Adipocyte (in vitro differentiated cells): ENCODE measurements around the gene MGLL.
A peak's percentile ranks its signal among the peaks of the same experiment; 100 is the strongest.
"Not testable (repeated sequence)": the region's sequence is repeated elsewhere in the genome, so short reads cannot be mapped to it uniquely, and the experiment has no call there.

ENCODE experiments used
- DNase-seq: peaks from one replicate; pipeline ENCODE4 v3.0.0-alpha.2; 2015; ENCODE audit warnings: low read depth
- H3K27me3 ChIP-seq: replicated peaks from 2 replicates; pipeline ENCODE4 v1.7.0; 2013; ENCODE audit warnings: mild to moderate bottlenecking, low read length, moderate library complexity; ENCODE audit not compliant: control insufficient read depth, insufficient read depth
- H3K36me3 ChIP-seq: 2 replicates; pipeline ENCODE4 v1.7.0; 2013; ENCODE audit warnings: low read length, mild to moderate bottlenecking, moderate library complexity; ENCODE audit not compliant: control insufficient read depth, insufficient read depth, severe bottlenecking
- H3K4me1 ChIP-seq: 2 replicates; pipeline ENCODE4 v1.7.0; 2013; ENCODE audit warnings: mild to moderate bottlenecking, low read length, moderate library complexity; ENCODE audit not compliant: control insufficient read depth, insufficient read depth
- H3K4me3 ChIP-seq: 2 replicates; pipeline ENCODE4 v1.7.0; 2013; ENCODE audit warnings: mild to moderate bottlenecking, low read length, moderate library complexity
- H3K9ac ChIP-seq: 2 replicates; pipeline ENCODE4 v1.7.0; 2013; ENCODE audit warnings: mild to moderate bottlenecking, low read length, moderate library complexity
- H3K9me3 ChIP-seq: 2 replicates; pipeline ENCODE4 v1.7.0; 2013; ENCODE audit warnings: mild to moderate bottlenecking, low read length, moderate library complexity; ENCODE audit not compliant: control insufficient read depth

MGLL gene

DNA sequence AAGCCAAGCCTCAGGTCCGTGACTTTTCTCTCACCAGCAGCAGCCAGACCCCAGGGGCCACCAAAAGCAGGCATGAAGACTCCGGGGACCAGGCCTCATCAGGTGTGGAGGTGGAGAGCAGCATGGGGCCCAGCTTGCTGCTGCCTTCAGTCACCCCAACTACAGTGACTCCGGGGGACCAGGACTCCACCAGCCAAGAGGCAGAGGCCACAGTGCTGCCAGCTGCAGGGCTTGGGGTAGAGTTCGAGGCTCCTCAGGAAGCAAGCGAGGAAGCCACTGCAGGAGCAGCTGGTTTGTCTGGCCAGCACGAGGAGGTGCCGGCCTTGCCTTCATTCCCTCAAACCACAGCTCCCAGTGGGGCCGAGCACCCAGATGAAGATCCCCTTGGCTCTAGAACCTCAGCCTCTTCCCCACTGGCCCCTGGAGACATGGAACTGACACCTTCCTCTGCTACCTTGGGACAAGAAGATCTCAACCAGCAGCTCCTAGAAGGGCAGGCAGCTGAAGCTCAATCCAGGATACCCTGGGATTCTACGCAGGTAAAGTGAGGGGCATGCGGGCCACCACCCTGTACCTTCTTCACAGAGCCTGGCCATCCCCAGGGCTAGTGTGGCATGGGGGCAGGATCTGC is 161.6 kb downstream of the MGLL start:
- H3K27me3 ChIP-seq = no peaks in the 10 kb centered on the region
- no peaks in the 10 kb centered on the region for H3K36me3 ChIP-seq
- H3K9me3 ChIP-seq = no peaks in the 10 kb centered on the region
- H3K4me3 ChIP-seq = no peak overlapping the region
- H3K9ac ChIP-seq = no peak overlapping the region
- no peak for DNase-seq
- H3K4me1 ChIP-seq = peaks cover 4% of the 10 kb centered on the region

GRCh38 chr3:127658234-127658633 is 164.1 kb downstream of the MGLL start:
- no peaks in the 10 kb centered on the region for H3K27me3 ChIP-seq
- H3K4me3 ChIP-seq = no peak overlapping the region
- DNase-seq = peak; percentile 59
- peaks cover 25% of the 10 kb centered on the region for H3K4me1 ChIP-seq
- H3K9me3 ChIP-seq = no peaks in the 10 kb centered on the region
- H3K36me3 ChIP-seq = no peaks in the 10 kb centered on the region
- H3K9ac ChIP-seq = no peak overlapping the region

- no peaks in the 10 kb centered on the region for H3K36me3 ChIP-seq
- peaks cover 25% of the 10 kb centered on the region for H3K4me1 ChIP-seq
These were observed 165.4 kb downstream of the MGLL start for GRCh38 chr3:127656906-127657305.

DNA sequence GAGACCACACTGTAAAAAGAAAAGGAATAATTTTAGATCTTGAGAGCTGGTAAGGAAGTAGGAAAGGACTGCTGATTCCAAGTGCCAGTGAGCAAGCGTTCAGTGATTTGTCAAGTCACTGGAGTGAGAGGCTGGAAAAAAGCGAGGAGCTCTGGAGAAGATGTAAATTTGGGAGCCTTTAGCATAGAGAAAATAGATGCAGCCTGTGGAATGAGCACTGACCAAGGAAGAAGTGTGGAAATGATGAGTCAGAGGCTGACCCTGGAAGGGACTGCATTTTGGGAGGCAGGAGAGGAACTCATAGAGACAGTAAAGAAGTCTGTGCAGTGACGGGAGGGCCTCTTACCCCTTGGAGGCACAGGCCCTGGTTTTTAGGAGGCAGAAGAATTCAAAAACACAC is 166.7 kb downstream of the MGLL start:
- Histone ChIP-seq H3K27me3 (peaks cover 7% of the 10 kb centered on the region), H3K4me1 (peaks cover 25% of the 10 kb centered on the region), H3K4me3 (no peak overlapping the region), H3K9ac (peak overlapping the region; percentile 41), H3K36me3 (no peaks in the 10 kb centered on the region), H3K9me3 (no peaks in the 10 kb centered on the region)
- peak; percentile 77 for DNase-seq

More at GRCh38 chr3:127656906-127657305, 165.4 kb downstream of the MGLL start:
- Histone ChIP-seq H3K9me3 (no peaks in the 10 kb centered on the region), H3K4me3 (no peak overlapping the region), H3K9ac (no peak overlapping the region), H3K27me3 (peaks cover 7% of the 10 kb centered on the region)
- DNase-seq = no peak

- Histone ChIP-seq H3K4me1 (peaks cover 25% of the 10 kb centered on the region), H3K9ac (peak overlapping the region; percentile 41)
- not testable (repeated sequence) for H3K9me3 ChIP-seq, H3K4me3 ChIP-seq, H3K27me3 ChIP-seq, DNase-seq, H3K36me3 ChIP-seq
These were observed 167.3 kb downstream of the MGLL start for GRCh38 chr3:127654993-127655392.

- peak overlapping the region; percentile 2 for H3K9ac ChIP-seq
- H3K9me3 ChIP-seq = no peaks in the 10 kb centered on the region
- no peaks in the 10 kb centered on the region for H3K36me3 ChIP-seq
- peaks cover 7% of the 10 kb centered on the region for H3K27me3 ChIP-seq
- H3K4me1 ChIP-seq = peaks cover 25% of the 10 kb centered on the region
- no peak for DNase-seq
- no peak overlapping the region for H3K4me3 ChIP-seq
These were observed 167.9 kb downstream of the MGLL start for GRCh38 chr3:127654374-127654773.

DNA sequence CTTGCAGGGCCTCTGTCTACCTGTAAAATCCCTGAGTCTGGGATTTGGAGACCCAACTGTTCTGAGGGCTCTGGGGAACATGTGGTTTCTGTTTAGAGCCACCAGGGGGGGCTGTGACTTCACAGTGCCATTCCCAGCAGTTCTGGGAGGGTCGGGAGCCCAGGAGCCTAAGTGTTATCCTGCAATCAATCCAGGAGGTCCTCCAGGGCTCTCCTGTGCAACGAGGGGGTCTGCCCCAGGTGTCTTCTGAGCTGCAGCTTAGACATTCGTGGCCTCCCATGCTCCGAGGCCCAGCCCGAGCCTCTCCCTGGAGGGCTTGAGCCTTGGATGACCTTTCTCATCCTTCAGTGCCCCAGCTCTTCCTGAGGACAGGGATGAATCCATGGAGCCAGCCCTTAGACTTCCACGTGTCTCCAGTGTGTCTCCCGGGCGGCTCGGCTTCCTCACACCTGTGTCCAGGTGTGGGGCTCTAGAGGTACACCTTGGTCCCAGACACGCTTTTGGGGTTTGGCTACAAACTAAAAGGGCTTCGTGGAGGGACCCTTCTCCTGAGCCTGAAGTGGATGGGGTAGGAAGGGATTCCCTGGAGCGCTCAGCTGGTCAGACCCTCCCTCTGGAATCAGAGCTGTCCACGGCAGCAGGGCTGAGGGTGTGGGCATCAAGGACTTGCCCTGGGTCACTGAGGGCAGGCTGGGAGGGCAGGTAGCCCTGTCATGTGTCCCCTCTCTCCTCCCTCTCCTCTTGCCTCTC is 169.9 kb downstream of the MGLL start:
- peaks cover 25% of the 10 kb centered on the region for H3K4me1 ChIP-seq
- no peak overlapping the region for H3K4me3 ChIP-seq
- no peaks in the 10 kb centered on the region for H3K36me3 ChIP-seq
- peaks cover 7% of the 10 kb centered on the region for H3K27me3 ChIP-seq
- DNase-seq = peak; percentile 80
- no peaks in the 10 kb centered on the region for H3K9me3 ChIP-seq
- no peak overlapping the region for H3K9ac ChIP-seq

- H3K4me1 ChIP-seq = peaks cover 25% of the 10 kb centered on the region
- DNase-seq = no peak
- H3K4me3 ChIP-seq = no peak overlapping the region
- H3K9ac ChIP-seq = no peak overlapping the region
- H3K9me3 ChIP-seq = no peaks in the 10 kb centered on the region
- no peaks in the 10 kb centered on the region for H3K36me3 ChIP-seq
- peaks cover 7% of the 10 kb centered on the region for H3K27me3 ChIP-seq
These were observed 170.7 kb downstream of the MGLL start for GRCh38 chr3:127651516-127652172.

- peaks cover 7% of the 10 kb centered on the region for H3K27me3 ChIP-seq
- H3K4me3 ChIP-seq = no peak overlapping the region
- peaks cover 16% of the 10 kb centered on the region for H3K4me1 ChIP-seq
- DNase-seq = no peak
- no peak overlapping the region for H3K9ac ChIP-seq
- H3K9me3 ChIP-seq = no peaks in the 10 kb centered on the region
- H3K36me3 ChIP-seq = no peaks in the 10 kb centered on the region
These were observed 172.1 kb downstream of the MGLL start for GRCh38 chr3:127650236-127650635.

DNA sequence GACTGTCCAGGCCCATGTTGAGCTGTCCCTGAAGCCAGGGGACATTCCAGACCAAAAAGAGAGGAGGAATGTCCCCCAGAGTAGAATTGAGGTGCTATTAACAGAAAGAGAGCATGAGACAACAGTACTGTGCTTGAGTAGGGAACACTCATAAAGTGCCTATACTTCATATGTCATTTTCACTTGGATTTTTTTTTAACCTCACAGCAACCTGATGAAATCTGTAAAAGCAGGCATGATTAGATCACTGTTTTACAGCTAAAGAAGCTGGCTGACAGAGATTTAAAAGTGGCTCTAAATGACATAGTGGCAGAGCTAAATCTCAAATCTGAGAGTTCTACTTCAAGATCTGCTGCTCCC is 174.5 kb downstream of the MGLL start:
- Histone ChIP-seq H3K4me1 (no peaks in the 10 kb centered on the region), H3K9ac (no peak overlapping the region), H3K36me3 (no peaks in the 10 kb centered on the region), H3K27me3 (peaks cover 12% of the 10 kb centered on the region), H3K9me3 (no peaks in the 10 kb centered on the region), H3K4me3 (no peak overlapping the region)
- no peak for DNase-seq

GRCh38 chr3:127647166-127647844 is 175.0 kb downstream of the MGLL start:
- Histone ChIP-seq H3K27me3 (peaks cover 7% of the 10 kb centered on the region), H3K36me3 (no peaks in the 10 kb centered on the region), H3K9me3 (no peaks in the 10 kb centered on the region), H3K4me3 (no peak overlapping the region), H3K4me1 (no peaks in the 10 kb centered on the region), H3K9ac (no peak overlapping the region)
- DNase-seq = no peak
